H9 (cell line): ENCODE data around the gene RFX8. TPM values are rescaled to one million over a fixed set of nuclear protein-coding genes. Genes with fewer than 3 reads are reported as not detected.

Experiments used
- DNase-seq: peaks from one replicate; pipeline ENCODE4 v3.0.0-alpha.2; 2017
- H2AFZ ChIP-seq: one replicate; pipeline ENCODE4 v1.6.1; 2013; ENCODE audit warnings: mild to moderate bottlenecking, low read length, control low read depth, moderate library complexity
- H2AK5ac ChIP-seq: 2 replicates; pipeline ENCODE4 v1.6.1; 2013; ENCODE audit warnings: low read length, control low read depth, mixed read lengths; ENCODE audit not compliant: insufficient read length
- H2BK120ac ChIP-seq: one replicate; pipeline ENCODE4 v1.6.1; 2013; ENCODE audit warnings: low read depth, mild to moderate bottlenecking, low read length, control low read depth, inconsistent platforms; ENCODE audit not compliant: poor library complexity, severe bottlenecking
- H2BK12ac ChIP-seq: 2 replicates; pipeline ENCODE4 v1.6.1; 2013; ENCODE audit warnings: low read length, control low read depth, mixed read lengths, low read depth; ENCODE audit not compliant: insufficient read length
- H2BK15ac ChIP-seq: 2 replicates; pipeline ENCODE4 v1.6.1; 2013; ENCODE audit warnings: low read depth, low read length, control low read depth
- H2BK20ac ChIP-seq: one replicate; pipeline ENCODE4 v1.6.1; 2013; ENCODE audit warnings: low read depth, mild to moderate bottlenecking, low read length, control low read depth, inconsistent platforms; ENCODE audit not compliant: poor library complexity, severe bottlenecking
- H2BK5ac ChIP-seq: 2 replicates; pipeline ENCODE4 v1.6.1; 2013; ENCODE audit warnings: low read length, control low read depth, mixed read lengths; ENCODE audit not compliant: insufficient read length
- H3K14ac ChIP-seq: 2 replicates; pipeline ENCODE4 v1.6.1; 2013; ENCODE audit warnings: low read length, control low read depth; ENCODE audit not compliant: insufficient read depth
- H3K18ac ChIP-seq: 2 replicates; pipeline ENCODE4 v1.6.1; 2013; ENCODE audit warnings: low read depth, mild to moderate bottlenecking, mixed read lengths, low read length, control low read depth; ENCODE audit not compliant: insufficient read length
- H3K23ac ChIP-seq: 2 replicates; pipeline ENCODE4 v1.6.1; 2013; ENCODE audit warnings: low read length, control low read depth, mixed read lengths, low read depth; ENCODE audit not compliant: insufficient read length
- H3K23me2 ChIP-seq: 2 replicates; pipeline ENCODE4 v1.6.1; 2013; ENCODE audit warnings: low read depth, mild to moderate bottlenecking, mixed read lengths, low read length, control low read depth; ENCODE audit not compliant: insufficient read length, poor library complexity, severe bottlenecking
- H3K27ac ChIP-seq: 2 replicates; pipeline ENCODE4 v1.5.1; 2013; ENCODE audit warnings: low read length, control low read depth, mixed read lengths, low read depth; ENCODE audit not compliant: insufficient read length
- H3K27me3 ChIP-seq: 2 replicates; pipeline ENCODE4 v1.6.1; 2013; ENCODE audit warnings: low read length, control low read depth, inconsistent platforms; ENCODE audit not compliant: insufficient read depth
- H3K4ac ChIP-seq: 2 replicates; pipeline ENCODE4 v1.6.1; 2013; ENCODE audit warnings: low read depth, mild to moderate bottlenecking, control low read depth, inconsistent platforms, low read length, moderate library complexity
- H3K4me1 ChIP-seq: 2 replicates; pipeline ENCODE4 v1.6.1; 2013; ENCODE audit warnings: low read length, control low read depth, inconsistent platforms; ENCODE audit not compliant: insufficient read depth
- H3K4me2 ChIP-seq: 2 replicates; pipeline ENCODE4 v1.6.1; 2013; ENCODE audit warnings: low read length, control low read depth, mixed read lengths; ENCODE audit not compliant: insufficient read length, insufficient read depth
- H3K56ac ChIP-seq: 2 replicates; pipeline ENCODE4 v1.6.1; 2013; ENCODE audit warnings: low read depth, mild to moderate bottlenecking, mixed read lengths, low read length, control low read depth; ENCODE audit not compliant: insufficient read length
- H3K79me1 ChIP-seq: 2 replicates; pipeline ENCODE4 v1.6.1; 2013; ENCODE audit warnings: low read depth, mild to moderate bottlenecking, moderate library complexity, low read length, control low read depth, inconsistent platforms; ENCODE audit not compliant: insufficient read depth, poor library complexity, severe bottlenecking
- H3K79me2 ChIP-seq: 2 replicates; pipeline ENCODE4 v1.6.1; 2013; ENCODE audit warnings: low read length, control low read depth, inconsistent platforms; ENCODE audit not compliant: insufficient read depth
- H3K9ac ChIP-seq: 2 replicates; pipeline ENCODE4 v1.6.1; 2013; ENCODE audit warnings: low read length, control low read depth, mixed read lengths; ENCODE audit not compliant: insufficient read length; ENCODE audit errors: extremely low read depth
- H3K9me3 ChIP-seq: one replicate; pipeline ENCODE4 v1.6.1; 2013; ENCODE audit warnings: low read depth, low read length, inconsistent platforms; ENCODE audit not compliant: control insufficient read depth
- H3T11ph ChIP-seq: one replicate; pipeline ENCODE4 v1.6.1; 2013; ENCODE audit warnings: mild to moderate bottlenecking, low read length, control low read depth, inconsistent platforms
- H4K20me1 ChIP-seq: one replicate; pipeline ENCODE4 v1.6.1; 2013; ENCODE audit not compliant: control insufficient read depth, insufficient read length, insufficient read depth
- H4K5ac ChIP-seq: 2 replicates; pipeline ENCODE4 v1.6.1; 2013; ENCODE audit warnings: low read depth, mild to moderate bottlenecking, mixed read lengths, low read length, control low read depth; ENCODE audit not compliant: insufficient read length
- H4K8ac ChIP-seq: replicated peaks from 2 replicates; pipeline ENCODE4 v1.6.1; 2013; ENCODE audit warnings: low read length, control low read depth, mixed read lengths, low read depth; ENCODE audit not compliant: insufficient read length
- H4K91ac ChIP-seq: 2 replicates; pipeline ENCODE4 v1.6.1; 2013; ENCODE audit warnings: low read depth, mild to moderate bottlenecking, moderate library complexity, mixed read lengths, low read length, control low read depth; ENCODE audit not compliant: insufficient read length
- H3K27ac Mint-ChIP-seq, 3 experiments: 2 replicates in 2 of 3; 3 replicates in 1 of 3; pipeline ENCODE4 v1.8.0; 2020 to 2021; ENCODE audit warnings: mixed read lengths in 3 of 3, mild to moderate bottlenecking in 1 of 3, moderate library complexity in 1 of 3
- H3K27me3 Mint-ChIP-seq: 2 replicates; pipeline ENCODE4 v1.8.0; 2021; ENCODE audit warnings: low read depth, mild to moderate bottlenecking, moderate library complexity, mixed read lengths
- H3K36me3 Mint-ChIP-seq, 3 experiments: 2 replicates in 2 of 3; 3 replicates in 1 of 3; pipeline ENCODE4 v1.8.0; 2020 to 2021; ENCODE audit warnings: low read depth in 3 of 3, mixed read lengths in 3 of 3; ENCODE audit not compliant: insufficient read depth in 1 of 3
- H3K4me1 Mint-ChIP-seq, 2 experiments: 2 replicates each; pipeline ENCODE4 v1.8.0; 2020; ENCODE audit warnings: mixed read lengths in 2 of 2
- H3K4me3 Mint-ChIP-seq, 2 experiments: 2 replicates in 1 of 2; 3 replicates in 1 of 2; pipeline ENCODE4 v1.8.0; 2020 to 2021; ENCODE audit warnings: mild to moderate bottlenecking in 2 of 2, mixed read lengths in 2 of 2, moderate library complexity in 1 of 2
- H3K9me3 Mint-ChIP-seq, 2 experiments: 2 replicates in 1 of 2; 3 replicates in 1 of 2; pipeline ENCODE4 v1.8.0; 2020; ENCODE audit warnings: mild to moderate bottlenecking in 2 of 2, mixed read lengths in 2 of 2, moderate library complexity in 1 of 2
- CTCF ChIP-seq: fragments of 200-600 bp; sonication (generic); conservative IDR thresholded peaks from 3 replicates; pipeline ENCODE4 v1.8.0; 2021; ENCODE audit warnings: antibody characterized with exemption, mild to moderate bottlenecking
- WGBS: extraction: QIAGEN DNeasy Blood & Tissue Kit; methylation state at CpG from one replicate; pipeline ENCODE4 v1.1.7; 2013; ENCODE audit warnings: missing lambda C conversion rate, low lambda C conversion rate, mixed read lengths; ENCODE audit not compliant: insufficient read length; ENCODE audit errors: extremely low coverage; 5-methylcytosine and 5-hydroxymethylcytosine counted together
- total RNA-seq: library from RNA; stranded (reverse); gene quantifications from 2 replicates; pipeline ENCODE4 v1.2.1, GENCODE V29; 2021

Gene RFX8
- total RNA-seq, 1 experiment from 2014 or later: 0.22 TPM

- H4K8ac ChIP-seq: no peak overlapping the region
- H3K23ac ChIP-seq: peak overlapping the region; percentile 1
- H3K14ac ChIP-seq: no peak overlapping the region
- no peak overlapping the region for H2BK15ac ChIP-seq
- H3K4me1 ChIP-seq: no peaks in the 10 kb centered on the region; the same call in 1 of the 2 replicates
- H2AFZ ChIP-seq: no peak overlapping the region
- Mint-ChIP-seq H3K4me3 (no peak overlapping the region), H3K27me3 (no peaks in the 10 kb centered on the region), H3K36me3 (no peaks in the 10 kb centered on the region; a peak in 1 of 7 replicates), H3K4me1 (no peaks in the 10 kb centered on the region), H3K9me3 (no peaks in the 10 kb centered on the region), H3K27ac (no peak overlapping the region)
- no peak for DNase-seq
- no peak overlapping the region for H2BK5ac ChIP-seq
- no peak overlapping the region for H3T11ph ChIP-seq
- no CpG with 5 or more reads among the region's 6 CpGs for WGBS
- no peaks in the 10 kb centered on the region for H3K79me1 ChIP-seq
- H2BK120ac ChIP-seq: no peak overlapping the region
- H2AK5ac ChIP-seq: no peak overlapping the region
- H3K9me3 ChIP-seq: no peaks in the 10 kb centered on the region
- H3K79me2 ChIP-seq: no peaks in the 10 kb centered on the region
- H3K27me3 ChIP-seq: no peaks in the 10 kb centered on the region
- no peak overlapping the region for H2BK12ac ChIP-seq
- H2BK20ac ChIP-seq: no peak overlapping the region
- no peak overlapping the region for H3K56ac ChIP-seq
- no peak overlapping the region for H3K4ac ChIP-seq
- no peak overlapping the region for H3K27ac ChIP-seq
- no peaks in the 10 kb centered on the region for H4K20me1 ChIP-seq
- no peak overlapping the region for H3K18ac ChIP-seq
- no peaks in the 10 kb centered on the region for H3K23me2 ChIP-seq
- no peak overlapping the region for H4K91ac ChIP-seq
- no peak overlapping the region for H3K4me2 ChIP-seq
- no peak overlapping the region for H4K5ac ChIP-seq
- TF ChIP-seq CTCF: no peak
- H3K9ac ChIP-seq: no peak overlapping the region
Measured at GRCh38 chr2:101492936-101493473, 18.1 kb upstream of the RFX8 start.
